ENCODE results near the gene MATN4. TPM values are rescaled to one million over a fixed set of nuclear protein-coding genes. Genes with fewer than 3 reads are reported as not detected.

The MATN4 gene
- total and polyA plus RNA-seq, 2 of the 13 experiments (the other 11 are each of a cell fraction or from before 2014, with no cell fraction given), result not detected

GRCh38 chr20:45337367-45338120 is 29.4 kb upstream of the MATN4 start (continued):
- TF ChIP-seq ZNF704 (CRISPR knock-in tag; IDR thresholded peaks at IDR 0.05; ENCODE audit: borderline replicate concordance) (0 out of 2 replicates have a peak, but pooled peaks have one; percentile 33), ZNF121 (CRISPR knock-in tag; IDR thresholded peaks at IDR 0.05) (no peak), ZNF317 (CRISPR knock-in tag; IDR thresholded peaks at IDR 0.05) (no peak), ZNF790 (CRISPR knock-in tag; IDR thresholded peaks at IDR 0.05; ENCODE audit: borderline replicate concordance) (no peak), ZNF329 (CRISPR knock-in tag; IDR thresholded peaks at IDR 0.05; ENCODE audit: low read depth) (no peak), ETV6 (CRISPR knock-in tag; conservative IDR thresholded peaks at IDR 0.05) (no peak), ISL2 (CRISPR knock-in tag; IDR thresholded peaks at IDR 0.05) (no peak; the same call in 1 of the 2 replicates), REXO4 (CRISPR knock-in tag; IDR thresholded peaks at IDR 0.05; ENCODE audit: borderline replicate concordance) (no peak), SYNCRIP (IDR thresholded peaks at IDR 0.05; ENCODE audit: insufficient read depth, low read depth, low read length) (no peak), SRF (IDR thresholded peaks at IDR 0.05; ENCODE audit: low read depth, low read length) (no peak), KLF16 (CRISPR knock-in tag; IDR thresholded peaks at IDR 0.05) (peak in 1 of 2 experiments; percentile 39; a peak in 1 of 4 replicates), RFXANK (CRISPR knock-in tag; IDR thresholded peaks at IDR 0.05) (no peak), ARNT (IDR thresholded peaks at IDR 0.05) (no peak), MLLT10 (CRISPR knock-in tag; IDR thresholded peaks at IDR 0.05) (no peak), ZNF552 (CRISPR knock-in tag; IDR thresholded peaks at IDR 0.05; ENCODE audit: borderline replicate concordance) (no peak), CEBPZ (IDR thresholded peaks at IDR 0.05; ENCODE audit: low read length) (no peak), ZNF672 (CRISPR knock-in tag; IDR thresholded peaks at IDR 0.05) (no peak), ZNF710 (CRISPR knock-in tag; IDR thresholded peaks at IDR 0.05; ENCODE audit: borderline replicate concordance) (no peak), KLF12 (CRISPR knock-in tag; IDR thresholded peaks at IDR 0.05; ENCODE audit: borderline replicate concordance) (no peak), ZNF709 (CRISPR knock-in tag; IDR thresholded peaks at IDR 0.05) (no peak), ZNF660 (CRISPR knock-in tag; IDR thresholded peaks at IDR 0.05; ENCODE audit: borderline replicate concordance, low read depth) (no peak), ZIK1 (CRISPR knock-in tag; IDR thresholded peaks at IDR 0.05; ENCODE audit: borderline replicate concordance, low read depth) (no peak), ZNF569 (CRISPR knock-in tag; IDR thresholded peaks at IDR 0.05; ENCODE audit: borderline replicate concordance) (no peak)
- TF ChIP-seq, protein P1, sequence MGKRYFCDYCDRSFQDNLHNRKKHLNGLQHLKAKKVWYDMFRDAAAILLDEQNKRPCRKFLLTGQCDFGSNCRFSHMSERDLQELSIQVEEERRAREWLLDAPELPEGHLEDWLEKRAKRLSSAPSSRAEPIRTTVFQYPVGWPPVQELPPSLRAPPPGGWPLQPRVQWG (CRISPR knock-in tag; IDR thresholded peaks at IDR 0.05; ENCODE audit: borderline replicate concordance, low read depth), result no peak
